ENCODE data around the gene ZBED1. TPM values are rescaled to one million over a fixed set of nuclear protein-coding genes. Genes with fewer than 3 reads are reported as not detected.
"Not testable (repeated sequence)": the region's sequence is repeated elsewhere in the genome, so short reads cannot be mapped to it uniquely, and the experiment has no call there.

The ZBED1 gene
- total RNA-seq, 1 donor from 2014 or later: 25.6 TPM

- H3K9ac ChIP-seq (ENCODE audit: low read depth in 1 of 3, low read length in 3 of 3); H3K4me3 ChIP-seq (ENCODE audit: low read length in 3 of 3); H3K27me3 ChIP-seq (ENCODE audit: control insufficient read depth in 3 of 3, insufficient read depth in 3 of 3, low read length in 3 of 3); H3K9me3 ChIP-seq (ENCODE audit: control insufficient read depth in 3 of 3, low read length in 3 of 3); H3K36me3 ChIP-seq (ENCODE audit: control insufficient read depth in 3 of 3, insufficient read depth in 3 of 3, low read length in 3 of 3); H3K4me1 ChIP-seq (ENCODE audit: control insufficient read depth in 3 of 3, insufficient read depth in 3 of 3, low read length in 3 of 3); H3K27ac ChIP-seq (ENCODE audit: low read depth, low read length): not testable (repeated sequence)
These were observed 39.7 kb downstream of the ZBED1 start for GRCh38 chrX:2460821-2461710.

- not testable (repeated sequence) for H3K9me3 ChIP-seq (ENCODE audit: control insufficient read depth in 3 of 3, low read length in 3 of 3); H3K27me3 ChIP-seq (ENCODE audit: control insufficient read depth in 3 of 3, insufficient read depth in 3 of 3, low read length in 3 of 3); H3K9ac ChIP-seq (ENCODE audit: low read depth in 1 of 3, low read length in 3 of 3); H3K4me1 ChIP-seq (ENCODE audit: control insufficient read depth in 3 of 3, insufficient read depth in 3 of 3, low read length in 3 of 3); H3K36me3 ChIP-seq (ENCODE audit: control insufficient read depth in 3 of 3, insufficient read depth in 3 of 3, low read length in 3 of 3); H3K27ac ChIP-seq (ENCODE audit: low read depth, low read length); H3K4me3 ChIP-seq (ENCODE audit: low read length in 3 of 3)
These were observed 40.7 kb downstream of the ZBED1 start for GRCh38 chrX:2460048-2460447.

- Histone ChIP-seq H3K36me3 (ENCODE audit: control insufficient read depth in 3 of 3, insufficient read depth in 3 of 3, low read length in 3 of 3) (no peaks in the 10 kb centered on the region), H3K4me3 (ENCODE audit: low read length in 3 of 3) (no peak overlapping the region), H3K4me1 (ENCODE audit: control insufficient read depth in 3 of 3, insufficient read depth in 3 of 3, low read length in 3 of 3) (no peaks in the 10 kb centered on the region), H3K9ac (ENCODE audit: low read depth in 1 of 3, low read length in 3 of 3) (no peak overlapping the region), H3K27ac (ENCODE audit: low read depth, low read length) (no peak overlapping the region), H3K27me3 (ENCODE audit: control insufficient read depth in 3 of 3, insufficient read depth in 3 of 3, low read length in 3 of 3) (no peaks in the 10 kb centered on the region), H3K9me3 (ENCODE audit: control insufficient read depth in 3 of 3, low read length in 3 of 3) (no peaks in the 10 kb centered on the region)
These were observed 42.5 kb downstream of the ZBED1 start for GRCh38 chrX:2458309-2458708.

- Histone ChIP-seq H3K9me3 (ENCODE audit: control insufficient read depth in 3 of 3, low read length in 3 of 3) (no peaks in the 10 kb centered on the region), H3K27ac (ENCODE audit: low read depth, low read length) (no peak overlapping the region), H3K4me1 (ENCODE audit: control insufficient read depth in 3 of 3, insufficient read depth in 3 of 3, low read length in 3 of 3) (no peaks in the 10 kb centered on the region), H3K9ac (ENCODE audit: low read depth in 1 of 3, low read length in 3 of 3) (no peak overlapping the region), H3K27me3 (ENCODE audit: control insufficient read depth in 3 of 3, insufficient read depth in 3 of 3, low read length in 3 of 3) (no peaks in the 10 kb centered on the region), H3K4me3 (ENCODE audit: low read length in 3 of 3) (no peak overlapping the region), H3K36me3 (ENCODE audit: control insufficient read depth in 3 of 3, insufficient read depth in 3 of 3, low read length in 3 of 3) (peaks cover 0 to 2% (median 0%) of the 10 kb centered on the region in 3 donors)
These were observed 43.3 kb downstream of the ZBED1 start for GRCh38 chrX:2457289-2458133.

- H3K9ac ChIP-seq (ENCODE audit: low read depth in 1 of 3, low read length in 3 of 3); H3K4me1 ChIP-seq (ENCODE audit: control insufficient read depth in 3 of 3, insufficient read depth in 3 of 3, low read length in 3 of 3); H3K9me3 ChIP-seq (ENCODE audit: control insufficient read depth in 3 of 3, low read length in 3 of 3); H3K27me3 ChIP-seq (ENCODE audit: control insufficient read depth in 3 of 3, insufficient read depth in 3 of 3, low read length in 3 of 3); H3K4me3 ChIP-seq (ENCODE audit: low read length in 3 of 3); H3K36me3 ChIP-seq (ENCODE audit: control insufficient read depth in 3 of 3, insufficient read depth in 3 of 3, low read length in 3 of 3); H3K27ac ChIP-seq (ENCODE audit: low read depth, low read length): not testable (repeated sequence)
These were observed 44.7 kb downstream of the ZBED1 start for GRCh38 chrX:2456091-2456490.

- H3K4me3 ChIP-seq (ENCODE audit: low read length in 3 of 3); H3K27ac ChIP-seq (ENCODE audit: low read depth, low read length); H3K9ac ChIP-seq (ENCODE audit: low read depth in 1 of 3, low read length in 3 of 3); H3K9me3 ChIP-seq (ENCODE audit: control insufficient read depth in 3 of 3, low read length in 3 of 3); H3K36me3 ChIP-seq (ENCODE audit: control insufficient read depth in 3 of 3, insufficient read depth in 3 of 3, low read length in 3 of 3); H3K27me3 ChIP-seq (ENCODE audit: control insufficient read depth in 3 of 3, insufficient read depth in 3 of 3, low read length in 3 of 3); H3K4me1 ChIP-seq (ENCODE audit: control insufficient read depth in 3 of 3, insufficient read depth in 3 of 3, low read length in 3 of 3): not testable (repeated sequence)
These were observed 46.2 kb downstream of the ZBED1 start for GRCh38 chrX:2454620-2455019.

GRCh38 chrX:2452799-2453198, 48.0 kb downstream of the ZBED1 start:
- Histone ChIP-seq H3K4me1 (ENCODE audit: control insufficient read depth in 3 of 3, insufficient read depth in 3 of 3, low read length in 3 of 3) (peaks cover 0 to 6% (median 0%) of the 10 kb centered on the region in 3 donors), H3K36me3 (ENCODE audit: control insufficient read depth in 3 of 3, insufficient read depth in 3 of 3, low read length in 3 of 3) (peaks cover 0 to 5% (median 0%) of the 10 kb centered on the region in 3 donors), H3K27ac (ENCODE audit: low read depth, low read length) (no peak overlapping the region), H3K9ac (ENCODE audit: low read depth in 1 of 3, low read length in 3 of 3) (no peak overlapping the region), H3K4me3 (ENCODE audit: low read length in 3 of 3) (no peak overlapping the region), H3K27me3 (ENCODE audit: control insufficient read depth in 3 of 3, insufficient read depth in 3 of 3, low read length in 3 of 3) (no peaks in the 10 kb centered on the region), H3K9me3 (ENCODE audit: control insufficient read depth in 3 of 3, low read length in 3 of 3) (no peaks in the 10 kb centered on the region)

GRCh38 chrX:2452317-2452784, 48.4 kb downstream of the ZBED1 start:
- Histone ChIP-seq H3K27ac (ENCODE audit: low read depth, low read length) (no peak overlapping the region), H3K9me3 (ENCODE audit: control insufficient read depth in 3 of 3, low read length in 3 of 3) (no peaks in the 10 kb centered on the region), H3K27me3 (ENCODE audit: control insufficient read depth in 3 of 3, insufficient read depth in 3 of 3, low read length in 3 of 3) (no peaks in the 10 kb centered on the region), H3K4me3 (ENCODE audit: low read length in 3 of 3) (no peak overlapping the region), H3K36me3 (ENCODE audit: control insufficient read depth in 3 of 3, insufficient read depth in 3 of 3, low read length in 3 of 3) (peaks cover 0 to 5% (median under 1%) of the 10 kb centered on the region in 3 donors), H3K9ac (ENCODE audit: low read depth in 1 of 3, low read length in 3 of 3) (no peak overlapping the region), H3K4me1 (ENCODE audit: control insufficient read depth in 3 of 3, insufficient read depth in 3 of 3, low read length in 3 of 3) (peaks cover 0 to 6% (median 0%) of the 10 kb centered on the region in 3 donors)

- Histone ChIP-seq H3K4me1 (ENCODE audit: control insufficient read depth in 3 of 3, insufficient read depth in 3 of 3, low read length in 3 of 3) (peaks cover 0 to 6% (median 0%) of the 10 kb centered on the region in 3 donors), H3K4me3 (ENCODE audit: low read length in 3 of 3) (no peak overlapping the region), H3K27ac (ENCODE audit: low read depth, low read length) (no peak overlapping the region), H3K27me3 (ENCODE audit: control insufficient read depth in 3 of 3, insufficient read depth in 3 of 3, low read length in 3 of 3) (no peaks in the 10 kb centered on the region), H3K9me3 (ENCODE audit: control insufficient read depth in 3 of 3, low read length in 3 of 3) (no peaks in the 10 kb centered on the region), H3K36me3 (ENCODE audit: control insufficient read depth in 3 of 3, insufficient read depth in 3 of 3, low read length in 3 of 3) (peaks cover 0 to 5% (median 2%) of the 10 kb centered on the region in 3 donors), H3K9ac (ENCODE audit: low read depth in 1 of 3, low read length in 3 of 3) (no peak overlapping the region)
These were observed 49.1 kb downstream of the ZBED1 start for GRCh38 chrX:2451501-2452316.

Measured in skeletal muscle tissue (tissue), 4 donors.